OCI-LY1 (cell line): ENCODE results near the gene ANKRA2.

ENCODE experiments used
- CTCF ChIP-seq: fragments of 200-600 bp; sonication (generic), shearing (Covaris generic); IDR thresholded peaks from 2 replicates; pipeline ENCODE4 v1.5.1; 2017; ENCODE audit warnings: mild to moderate bottlenecking, antibody characterized with exemption, low read length, moderate library complexity, mixed read lengths
- EZH2 ChIP-seq: fragments of 200-600 bp; sonication (generic), shearing (Covaris generic); IDR thresholded peaks from 2 replicates; pipeline ENCODE4 v1.8.0; 2017; ENCODE audit warnings: borderline replicate concordance, mixed run types, mild to moderate bottlenecking, antibody characterized with exemption, low read length, moderate library complexity, mixed read lengths

GRCh38 chr5:73506459-73506955 is 58.9 kb downstream of the ANKRA2 start:
- TF ChIP-seq CTCF, result no peak
- no peak for TF ChIP-seq EZH2
